DND-41 (cell line): Measurements from ENCODE around the gene LGR6.

Source experiments
- CTCF ChIP-seq: IDR thresholded peaks from 2 replicates; pipeline ENCODE4 v1.5.1; 2012; ENCODE audit warnings: borderline replicate concordance, low read length, moderate library complexity, mild to moderate bottlenecking; ENCODE audit not compliant: poor library complexity, severe bottlenecking; ENCODE audit errors: extremely low read depth
- EZH2 ChIP-seq: IDR thresholded peaks from 3 replicates; pipeline ENCODE4 v1.6.1; 2012; ENCODE audit warnings: borderline replicate concordance, low read depth, mild to moderate bottlenecking, moderate library complexity, low read length, inconsistent platforms; ENCODE audit not compliant: severe bottlenecking

- TF ChIP-seq EZH2 (no peak), CTCF (no peak)
These were observed 27.1 kb downstream of the LGR6 start for GRCh38 chr1:202220733-202221132.
